NB4 (cell line): ENCODE measurements around the gene SPRY2.
"Not testable (repeated sequence)": the region's sequence is repeated elsewhere in the genome, so short reads cannot be mapped to it uniquely, and the experiment has no call there.

Source experiments
- DNase-seq: peaks from one replicate; pipeline ENCODE4 v3.0.0; 2010; ENCODE audit warnings: low read depth
- H3K4me3 ChIP-seq: one replicate; pipeline ENCODE4 v1.5.1; 2011; ENCODE audit warnings: mild to moderate bottlenecking, low read depth, low read length, moderate library complexity
- MAX ChIP-seq: IDR thresholded peaks from 2 replicates; pipeline ENCODE4 v1.6.1; 2011; ENCODE audit warnings: low read depth, low read length
- MYC ChIP-seq: IDR thresholded peaks from 2 replicates; pipeline ENCODE4 v1.6.1; 2011; ENCODE audit warnings: low read depth, low read length
- POLR2A ChIP-seq: IDR thresholded peaks from 2 replicates; pipeline ENCODE4 v1.6.1; 2011; ENCODE audit warnings: mild to moderate bottlenecking; ENCODE audit not compliant: insufficient read length; ENCODE audit errors: extremely low read depth
- TF ChIP-seq, protein P1 (sequence below): IDR thresholded peaks from one replicate; pipeline ENCODE4 v1.5.1; 2012; ENCODE audit warnings: low read depth, low read length

Gene SPRY2

DNA sequence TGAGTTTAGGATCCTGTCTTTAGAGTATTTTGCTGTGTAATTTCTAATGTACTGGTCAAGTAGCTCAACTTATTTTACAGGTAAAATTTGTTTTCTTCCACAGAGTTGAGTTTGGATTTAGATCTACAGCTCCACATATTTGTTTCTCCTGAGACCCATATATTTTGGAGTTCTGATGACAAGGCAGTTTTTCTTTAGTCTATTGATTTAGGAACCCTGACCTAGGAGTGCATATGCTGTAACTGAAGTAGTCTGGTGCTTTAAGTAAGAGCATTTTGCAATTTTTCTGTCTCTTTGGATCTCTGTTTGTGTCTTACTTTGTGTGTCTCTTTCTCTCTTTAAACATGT is 19.5 kb upstream of the SPRY2 start:
- H3K4me3 ChIP-seq = no peak overlapping the region
- peak; percentile 16 for DNase-seq
- TF ChIP-seq, protein P1, sequence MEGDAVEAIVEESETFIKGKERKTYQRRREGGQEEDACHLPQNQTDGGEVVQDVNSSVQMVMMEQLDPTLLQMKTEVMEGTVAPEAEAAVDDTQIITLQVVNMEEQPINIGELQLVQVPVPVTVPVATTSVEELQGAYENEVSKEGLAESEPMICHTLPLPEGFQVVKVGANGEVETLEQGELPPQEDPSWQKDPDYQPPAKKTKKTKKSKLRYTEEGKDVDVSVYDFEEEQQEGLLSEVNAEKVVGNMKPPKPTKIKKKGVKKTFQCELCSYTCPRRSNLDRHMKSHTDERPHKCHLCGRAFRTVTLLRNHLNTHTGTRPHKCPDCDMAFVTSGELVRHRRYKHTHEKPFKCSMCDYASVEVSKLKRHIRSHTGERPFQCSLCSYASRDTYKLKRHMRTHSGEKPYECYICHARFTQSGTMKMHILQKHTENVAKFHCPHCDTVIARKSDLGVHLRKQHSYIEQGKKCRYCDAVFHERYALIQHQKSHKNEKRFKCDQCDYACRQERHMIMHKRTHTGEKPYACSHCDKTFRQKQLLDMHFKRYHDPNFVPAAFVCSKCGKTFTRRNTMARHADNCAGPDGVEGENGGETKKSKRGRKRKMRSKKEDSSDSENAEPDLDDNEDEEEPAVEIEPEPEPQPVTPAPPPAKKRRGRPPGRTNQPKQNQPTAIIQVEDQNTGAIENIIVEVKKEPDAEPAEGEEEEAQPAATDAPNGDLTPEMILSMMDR = no peak
- TF ChIP-seq MYC (no peak), MAX (no peak), POLR2A (no peak)

DNA sequence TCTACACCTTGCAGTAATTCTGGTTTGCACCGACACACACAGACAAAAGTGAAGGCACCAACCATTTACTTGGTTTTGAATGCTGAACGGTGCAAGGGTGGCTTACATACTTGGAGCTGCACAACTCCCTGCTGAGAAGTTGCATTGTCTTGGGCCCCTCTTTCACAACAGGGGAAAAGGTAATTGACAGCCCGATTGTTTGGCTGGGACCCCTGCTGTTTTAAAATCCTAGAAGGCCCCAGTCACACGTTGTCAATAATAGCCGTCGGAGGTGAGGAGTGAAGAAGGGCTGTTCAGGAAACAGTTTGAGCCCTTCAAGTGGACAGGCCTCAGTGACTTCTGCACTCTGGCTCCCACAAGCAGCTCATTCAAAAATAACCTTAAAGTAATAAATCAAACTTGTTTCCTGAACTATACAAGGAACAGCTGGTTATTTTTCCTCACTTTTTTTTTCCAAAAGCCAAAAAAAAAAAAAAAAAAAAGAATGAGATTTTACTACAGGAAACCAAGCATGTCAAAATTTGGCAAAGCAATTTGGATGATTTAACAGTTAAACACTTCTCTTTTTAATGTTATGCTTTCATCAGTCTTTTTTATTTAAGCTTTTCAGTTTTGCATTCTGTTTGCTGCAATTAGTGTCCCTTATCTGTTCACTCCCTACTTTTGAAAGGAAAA is 19.0 kb upstream of the SPRY2 start:
- DNase-seq = peak; percentile 90
- peak overlapping the region; percentile 1 for H3K4me3 ChIP-seq

DNA sequence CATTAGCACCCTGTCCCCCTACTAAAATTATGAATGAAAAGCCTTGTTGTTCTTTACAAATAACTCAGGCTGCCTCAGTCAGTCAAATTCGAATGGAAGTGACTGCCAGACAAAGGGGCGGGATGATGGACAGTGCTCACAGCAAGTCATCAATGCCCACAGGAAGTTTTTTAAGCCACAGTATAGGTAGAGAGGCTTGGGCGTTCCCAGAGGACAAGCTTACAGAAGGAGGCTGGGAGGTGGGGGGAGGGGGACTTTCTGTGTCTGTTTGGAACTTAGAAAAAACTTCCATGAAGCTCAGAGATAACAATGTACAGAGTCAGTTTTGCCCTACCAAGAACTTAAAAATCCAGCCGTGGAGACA is 18.5 kb upstream of the SPRY2 start:
- H3K4me3 ChIP-seq = peak overlapping the region; percentile 1
- DNase-seq = no peak
- TF ChIP-seq MYC = no peak
- TF ChIP-seq POLR2A = no peak
- TF ChIP-seq MAX = no peak
- TF ChIP-seq, protein P1 = no peak

More for the DNA sequence above, 19.0 kb upstream of the SPRY2 start:
- TF ChIP-seq POLR2A = no peak
- 0 out of 2 replicates have a peak, but pooled peaks have one; percentile 53 for TF ChIP-seq MYC

DNA sequence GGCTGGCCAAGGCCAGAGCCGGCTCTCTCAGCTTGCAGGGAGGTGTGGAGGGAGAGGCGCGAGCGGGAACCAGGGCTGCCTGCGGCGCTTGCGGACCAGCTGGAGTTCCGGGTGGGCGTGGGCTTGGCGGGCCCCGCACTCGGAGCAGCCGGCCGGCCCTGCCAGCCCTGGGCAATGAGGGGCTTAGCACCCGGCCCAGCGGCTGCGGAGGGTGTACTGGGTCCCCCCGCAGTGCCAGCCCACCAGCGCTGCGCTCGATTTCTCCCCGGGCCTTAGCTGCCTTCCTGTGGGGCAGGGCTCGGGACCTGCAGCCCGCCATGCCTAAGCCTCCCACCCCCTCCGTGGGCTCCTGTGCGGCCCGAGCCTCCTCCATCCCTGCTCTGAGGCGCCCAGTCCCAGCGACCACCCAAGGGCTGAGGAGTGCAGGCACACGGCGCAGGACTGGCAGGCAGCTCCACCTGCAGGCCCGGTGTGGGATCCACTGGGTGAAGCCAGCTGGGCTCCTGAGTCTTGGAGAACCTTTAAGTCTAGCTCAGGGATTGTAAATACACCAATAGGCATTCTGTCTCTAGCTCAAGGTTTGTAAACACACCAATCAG is 14.7 kb upstream of the SPRY2 start:
- not testable (repeated sequence) for DNase-seq, H3K4me3 ChIP-seq

- DNase-seq = no peak
- no peak overlapping the region for H3K4me3 ChIP-seq
- TF ChIP-seq, protein P1 = no peak
- TF ChIP-seq POLR2A (no peak), MYC (no peak), MAX (no peak)
These were observed 7.8 kb upstream of the SPRY2 start for GRCh38 chr13:80348750-80349149.

GRCh38 chr13:80348314-80348713 is 7.4 kb upstream of the SPRY2 start:
- TF ChIP-seq MAX (no peak), MYC (no peak), POLR2A (no peak)
- TF ChIP-seq, protein P1 = no peak
- no peak for DNase-seq
- H3K4me3 ChIP-seq = no peak overlapping the region
